ENCODE measurements around the gene MED4.

DNA sequence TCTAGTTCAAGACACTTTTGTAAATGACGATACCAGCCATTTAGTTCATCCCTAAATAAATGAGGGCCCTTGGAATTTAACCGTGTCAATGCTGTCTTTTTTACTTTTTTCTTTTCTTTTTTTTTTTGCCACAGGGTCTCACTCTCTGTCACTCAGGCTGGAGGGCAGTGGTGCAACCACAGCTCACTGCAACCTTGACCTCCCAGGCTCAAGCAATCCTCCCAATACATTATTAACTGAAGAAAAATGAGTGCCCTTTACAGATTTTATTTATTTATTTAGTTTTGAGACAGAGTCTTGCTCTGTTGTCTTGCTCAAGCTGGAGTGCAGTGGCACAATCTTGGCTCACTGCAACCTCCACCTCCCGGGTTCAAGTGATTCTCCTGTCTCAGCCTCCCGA lies 2.9 kb upstream of the MED4 start:
- TF ChIP-seq, protein P1, sequence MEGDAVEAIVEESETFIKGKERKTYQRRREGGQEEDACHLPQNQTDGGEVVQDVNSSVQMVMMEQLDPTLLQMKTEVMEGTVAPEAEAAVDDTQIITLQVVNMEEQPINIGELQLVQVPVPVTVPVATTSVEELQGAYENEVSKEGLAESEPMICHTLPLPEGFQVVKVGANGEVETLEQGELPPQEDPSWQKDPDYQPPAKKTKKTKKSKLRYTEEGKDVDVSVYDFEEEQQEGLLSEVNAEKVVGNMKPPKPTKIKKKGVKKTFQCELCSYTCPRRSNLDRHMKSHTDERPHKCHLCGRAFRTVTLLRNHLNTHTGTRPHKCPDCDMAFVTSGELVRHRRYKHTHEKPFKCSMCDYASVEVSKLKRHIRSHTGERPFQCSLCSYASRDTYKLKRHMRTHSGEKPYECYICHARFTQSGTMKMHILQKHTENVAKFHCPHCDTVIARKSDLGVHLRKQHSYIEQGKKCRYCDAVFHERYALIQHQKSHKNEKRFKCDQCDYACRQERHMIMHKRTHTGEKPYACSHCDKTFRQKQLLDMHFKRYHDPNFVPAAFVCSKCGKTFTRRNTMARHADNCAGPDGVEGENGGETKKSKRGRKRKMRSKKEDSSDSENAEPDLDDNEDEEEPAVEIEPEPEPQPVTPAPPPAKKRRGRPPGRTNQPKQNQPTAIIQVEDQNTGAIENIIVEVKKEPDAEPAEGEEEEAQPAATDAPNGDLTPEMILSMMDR (IDR thresholded peaks at IDR 0.05): no peak
- no peak for TF ChIP-seq EZH2 (IDR thresholded peaks at IDR 0.05; ENCODE audit: borderline replicate concordance, insufficient read depth, low read depth, low read length, poor library complexity, severe bottlenecking)
